Measurements from ENCODE around the gene MRPS6. TPM values are rescaled to one million over a fixed set of nuclear protein-coding genes. Genes with fewer than 3 reads are reported as not detected.

MRPS6 gene
- total RNA-seq, 1 donor from 2014 or later, result 18.8 TPM

DNA sequence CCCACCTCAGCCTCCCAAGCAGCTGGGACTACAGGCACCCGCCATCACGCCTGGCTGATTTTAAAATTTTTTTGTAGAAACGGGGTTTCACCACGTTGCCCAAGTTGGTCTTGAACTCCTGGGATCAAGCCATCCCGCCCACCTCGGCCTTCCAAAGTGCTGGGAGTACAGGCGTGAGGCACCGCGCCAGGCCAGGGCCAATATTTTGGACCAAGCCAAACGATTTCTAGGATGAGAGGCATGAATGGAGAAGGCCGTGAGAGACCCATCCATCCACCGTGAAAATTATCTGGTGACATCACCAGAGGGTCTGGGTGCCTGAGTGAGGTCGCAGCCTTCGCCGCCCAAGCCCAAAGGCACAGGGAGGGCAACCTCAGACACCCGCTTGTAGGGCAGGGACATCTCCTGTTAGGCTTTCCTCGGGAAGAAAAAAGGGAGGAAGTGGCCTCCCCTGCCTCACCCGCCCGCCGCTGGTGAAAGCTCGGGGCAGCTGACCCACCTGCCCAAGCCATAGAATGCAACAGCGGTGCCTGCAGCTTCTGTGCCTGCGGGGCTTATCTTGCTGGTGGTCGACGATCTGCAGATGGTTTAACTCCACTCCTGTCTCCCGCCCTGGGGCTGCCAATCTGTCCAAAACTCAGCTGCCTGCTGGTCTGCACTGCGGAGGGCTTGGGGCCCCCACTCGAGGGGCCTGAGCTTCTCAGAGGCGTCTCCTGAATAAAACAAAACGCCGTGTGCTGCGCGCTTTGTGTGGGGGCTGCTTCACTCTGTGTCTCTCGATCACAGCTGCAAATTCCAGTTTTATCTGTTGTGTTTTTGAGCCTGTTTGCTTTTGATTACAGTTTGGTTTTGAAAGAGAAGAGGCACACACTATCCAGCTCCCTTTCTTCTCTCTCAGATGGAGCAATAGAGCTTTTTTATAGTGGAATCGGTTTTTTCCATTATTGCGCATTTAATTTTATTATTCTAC lies 85.8 kb downstream of the MRPS6 start:
- H3K4me3 ChIP-seq (ENCODE audit: low read length in 3 of 3), result no peak overlapping the region
- H3K9me3 ChIP-seq (ENCODE audit: control insufficient read depth in 3 of 3, low read length in 3 of 3), result peaks cover 0 to 3% (median 0%) of the 10 kb centered on the region in 3 donors

DNA sequence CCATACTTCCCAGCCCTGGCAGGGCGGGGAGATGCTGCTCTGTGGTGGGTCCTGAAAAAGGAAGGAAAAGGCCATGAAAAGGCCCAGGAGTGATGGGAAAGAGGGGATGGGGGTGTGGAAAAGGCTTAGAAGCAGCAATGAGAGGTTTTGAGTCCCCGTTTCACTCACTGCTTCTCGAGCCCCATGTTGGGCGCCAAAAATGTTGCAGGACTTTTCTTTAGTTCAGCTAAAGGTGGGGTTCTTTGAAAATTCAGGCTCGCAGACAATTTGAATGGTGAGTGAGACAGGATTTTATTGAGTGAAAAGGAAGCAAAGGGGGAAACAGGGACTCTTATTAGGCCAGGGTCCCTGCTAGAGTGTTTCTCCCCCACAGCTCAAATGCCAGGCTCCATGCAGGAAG lies 93.1 kb downstream of the MRPS6 start:
- Histone ChIP-seq H3K27ac (ENCODE audit: low read depth, low read length) (no peak overlapping the region), H3K4me1 (ENCODE audit: control insufficient read depth in 3 of 3, insufficient read depth in 3 of 3, low read length in 3 of 3) (no peaks in the 10 kb centered on the region), H3K4me3 (ENCODE audit: low read length in 3 of 3) (peak overlapping the region in 2 of 3 donors; percentile 35 to 56), H3K36me3 (ENCODE audit: control insufficient read depth in 3 of 3, insufficient read depth in 3 of 3, low read length in 3 of 3) (peaks cover 0 to 7% (median 3%) of the 10 kb centered on the region in 3 donors), H3K9me3 (ENCODE audit: control insufficient read depth in 3 of 3, low read length in 3 of 3) (peaks cover 21 to 35% (median 29%) of the 10 kb centered on the region in 3 donors), H3K9ac (ENCODE audit: low read depth in 1 of 3, low read length in 3 of 3) (no peak overlapping the region), H3K27me3 (ENCODE audit: control insufficient read depth in 3 of 3, insufficient read depth in 3 of 3, low read length in 3 of 3) (no peaks in the 10 kb centered on the region)

More for the DNA sequence above, 85.8 kb downstream of the MRPS6 start:
- Histone ChIP-seq H3K27me3 (ENCODE audit: control insufficient read depth in 3 of 3, insufficient read depth in 3 of 3, low read length in 3 of 3) (no peaks in the 10 kb centered on the region), H3K36me3 (ENCODE audit: control insufficient read depth in 3 of 3, insufficient read depth in 3 of 3, low read length in 3 of 3) (no peaks in the 10 kb centered on the region), H3K27ac (ENCODE audit: low read depth, low read length) (no peak overlapping the region), H3K4me1 (ENCODE audit: control insufficient read depth in 3 of 3, insufficient read depth in 3 of 3, low read length in 3 of 3) (peaks cover 0 to 5% (median 4%) of the 10 kb centered on the region in 3 donors), H3K9ac (ENCODE audit: low read depth in 1 of 3, low read length in 3 of 3) (no peak overlapping the region)

DNA sequence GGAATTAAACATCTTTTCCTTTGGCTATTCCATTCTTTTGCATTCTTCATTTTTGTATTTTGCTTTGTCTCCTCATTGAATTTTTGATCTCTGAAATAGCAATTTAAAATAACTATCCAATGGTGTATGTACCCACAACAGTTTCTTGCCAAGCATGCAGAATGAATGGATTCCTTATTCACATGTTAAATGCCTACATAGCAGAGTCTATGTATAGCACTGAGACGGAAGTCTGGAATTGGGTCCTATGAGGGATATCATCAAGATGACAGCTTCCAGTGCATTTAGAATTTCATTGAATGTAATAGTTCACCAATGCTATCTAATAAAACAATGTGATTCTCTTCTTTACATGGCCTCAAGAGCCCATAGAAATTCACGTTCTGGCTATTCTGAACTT lies 97.5 kb downstream of the MRPS6 start:
- H3K36me3 ChIP-seq (ENCODE audit: control insufficient read depth in 3 of 3, insufficient read depth in 3 of 3, low read length in 3 of 3), result peaks cover 0 to 7% (median 3%) of the 10 kb centered on the region in 3 donors
- no peaks in the 10 kb centered on the region for H3K4me1 ChIP-seq (ENCODE audit: control insufficient read depth in 3 of 3, insufficient read depth in 3 of 3, low read length in 3 of 3)
- H3K27ac ChIP-seq (ENCODE audit: low read depth, low read length), result no peak overlapping the region
- H3K4me3 ChIP-seq (ENCODE audit: low read length in 3 of 3), result no peak overlapping the region
- peaks cover 17 to 27% (median 27%) of the 10 kb centered on the region in 3 donors for H3K9me3 ChIP-seq (ENCODE audit: control insufficient read depth in 3 of 3, low read length in 3 of 3)
- H3K27me3 ChIP-seq (ENCODE audit: control insufficient read depth in 3 of 3, insufficient read depth in 3 of 3, low read length in 3 of 3), result no peaks in the 10 kb centered on the region
- H3K9ac ChIP-seq (ENCODE audit: low read depth in 1 of 3, low read length in 3 of 3), result no peak overlapping the region

DNA sequence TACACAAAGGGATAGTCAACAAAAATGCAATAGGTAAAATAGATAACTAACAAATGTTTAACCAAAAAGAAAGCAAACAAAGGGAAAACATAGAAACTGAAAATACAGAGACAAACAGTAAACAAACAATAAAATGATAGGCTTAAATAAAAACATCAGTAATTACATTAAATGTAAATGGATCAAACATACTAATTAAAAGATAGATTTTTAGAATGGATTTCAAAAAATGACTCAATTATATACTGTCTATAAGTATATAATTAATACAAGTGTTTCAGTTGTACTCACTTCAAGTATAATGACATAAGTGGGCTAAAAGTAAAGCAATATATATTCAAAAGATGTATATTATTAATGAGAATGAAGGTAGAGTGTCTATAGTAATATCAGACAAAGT lies 101.1 kb downstream of the MRPS6 start:
- H3K9me3 ChIP-seq (ENCODE audit: control insufficient read depth in 3 of 3, low read length in 3 of 3), result peaks cover 0 to 7% (median 0%) of the 10 kb centered on the region in 3 donors
- H3K27me3 ChIP-seq (ENCODE audit: control insufficient read depth in 3 of 3, insufficient read depth in 3 of 3, low read length in 3 of 3), result no peaks in the 10 kb centered on the region
- no peaks in the 10 kb centered on the region for H3K4me1 ChIP-seq (ENCODE audit: control insufficient read depth in 3 of 3, insufficient read depth in 3 of 3, low read length in 3 of 3)
- H3K4me3 ChIP-seq (ENCODE audit: low read length in 3 of 3), result no peak overlapping the region
- no peaks in the 10 kb centered on the region for H3K36me3 ChIP-seq (ENCODE audit: control insufficient read depth in 3 of 3, insufficient read depth in 3 of 3, low read length in 3 of 3)
- no peak overlapping the region for H3K27ac ChIP-seq (ENCODE audit: low read depth, low read length)
- no peak overlapping the region for H3K9ac ChIP-seq (ENCODE audit: low read depth in 1 of 3, low read length in 3 of 3)

DNA sequence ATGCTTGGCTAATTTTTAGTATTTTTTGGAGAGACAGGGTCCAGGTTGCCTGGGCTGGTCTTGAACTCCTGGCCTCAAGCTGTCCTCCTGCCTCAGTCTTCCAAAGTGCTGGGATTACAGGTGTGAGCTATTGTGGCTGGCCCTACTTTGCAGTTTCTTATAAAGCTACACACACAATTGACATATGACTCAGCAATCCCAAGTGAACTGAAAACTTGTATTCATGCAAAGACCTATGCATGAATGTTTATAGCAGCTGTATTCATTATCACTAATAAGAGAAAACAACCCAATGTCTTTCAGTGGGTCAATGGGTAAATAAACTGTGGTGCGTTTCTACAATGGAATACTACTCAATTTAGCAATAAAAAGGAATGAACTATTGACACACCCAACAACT lies 103.1 kb downstream of the MRPS6 start:
- peaks cover under 1 to 4% (median 2%) of the 10 kb centered on the region in 3 donors for H3K4me1 ChIP-seq (ENCODE audit: control insufficient read depth in 3 of 3, insufficient read depth in 3 of 3, low read length in 3 of 3)
- H3K9me3 ChIP-seq (ENCODE audit: control insufficient read depth in 3 of 3, low read length in 3 of 3), result peaks cover 0 to 4% (median 0%) of the 10 kb centered on the region in 3 donors
- no peak overlapping the region for H3K4me3 ChIP-seq (ENCODE audit: low read length in 3 of 3)
- H3K36me3 ChIP-seq (ENCODE audit: control insufficient read depth in 3 of 3, insufficient read depth in 3 of 3, low read length in 3 of 3), result no peaks in the 10 kb centered on the region
- H3K9ac ChIP-seq (ENCODE audit: low read depth in 1 of 3, low read length in 3 of 3), result no peak overlapping the region
- no peak overlapping the region for H3K27ac ChIP-seq (ENCODE audit: low read depth, low read length)
- H3K27me3 ChIP-seq (ENCODE audit: control insufficient read depth in 3 of 3, insufficient read depth in 3 of 3, low read length in 3 of 3), result no peaks in the 10 kb centered on the region

DNA sequence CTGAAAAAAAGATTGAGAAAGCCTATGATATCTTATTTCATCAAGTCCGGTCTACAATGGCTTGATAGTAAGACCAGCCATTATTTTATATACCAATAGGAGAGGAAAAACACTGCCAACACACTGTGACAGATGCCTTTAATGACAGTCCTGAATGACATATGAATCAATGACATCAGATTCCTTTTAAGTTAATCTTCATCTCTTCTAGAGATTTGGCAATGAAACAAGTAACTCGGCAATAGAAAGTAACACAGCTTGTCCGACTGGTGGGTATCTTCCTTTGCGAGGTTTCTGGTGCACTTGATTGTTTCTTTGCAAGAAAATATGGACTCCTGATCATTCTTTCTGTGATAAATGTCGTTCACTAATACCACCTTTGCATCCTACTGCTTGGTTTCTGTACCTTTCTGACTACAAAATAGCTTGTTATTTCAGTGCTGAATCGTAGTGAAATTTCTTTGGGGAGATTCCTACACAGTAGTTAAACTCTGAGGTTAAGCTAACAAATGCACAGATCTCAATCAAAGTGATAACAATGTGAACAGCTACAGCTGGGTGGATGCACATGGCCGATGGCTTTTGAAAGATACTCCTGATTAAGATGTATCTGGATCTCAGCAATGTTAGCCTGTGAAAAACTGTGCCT lies 104.7 kb downstream of the MRPS6 start:
- Histone ChIP-seq H3K4me1 (ENCODE audit: control insufficient read depth in 3 of 3, insufficient read depth in 3 of 3, low read length in 3 of 3) (peaks cover 2 to 10% (median 6%) of the 10 kb centered on the region in 3 donors), H3K36me3 (ENCODE audit: control insufficient read depth in 3 of 3, insufficient read depth in 3 of 3, low read length in 3 of 3) (peaks cover 0 to 4% (median 3%) of the 10 kb centered on the region in 3 donors), H3K4me3 (ENCODE audit: low read length in 3 of 3) (no peak overlapping the region), H3K27me3 (ENCODE audit: control insufficient read depth in 3 of 3, insufficient read depth in 3 of 3, low read length in 3 of 3) (no peaks in the 10 kb centered on the region), H3K27ac (ENCODE audit: low read depth, low read length) (no peak overlapping the region), H3K9me3 (ENCODE audit: control insufficient read depth in 3 of 3, low read length in 3 of 3) (no peaks in the 10 kb centered on the region), H3K9ac (ENCODE audit: low read depth in 1 of 3, low read length in 3 of 3) (no peak overlapping the region)

DNA sequence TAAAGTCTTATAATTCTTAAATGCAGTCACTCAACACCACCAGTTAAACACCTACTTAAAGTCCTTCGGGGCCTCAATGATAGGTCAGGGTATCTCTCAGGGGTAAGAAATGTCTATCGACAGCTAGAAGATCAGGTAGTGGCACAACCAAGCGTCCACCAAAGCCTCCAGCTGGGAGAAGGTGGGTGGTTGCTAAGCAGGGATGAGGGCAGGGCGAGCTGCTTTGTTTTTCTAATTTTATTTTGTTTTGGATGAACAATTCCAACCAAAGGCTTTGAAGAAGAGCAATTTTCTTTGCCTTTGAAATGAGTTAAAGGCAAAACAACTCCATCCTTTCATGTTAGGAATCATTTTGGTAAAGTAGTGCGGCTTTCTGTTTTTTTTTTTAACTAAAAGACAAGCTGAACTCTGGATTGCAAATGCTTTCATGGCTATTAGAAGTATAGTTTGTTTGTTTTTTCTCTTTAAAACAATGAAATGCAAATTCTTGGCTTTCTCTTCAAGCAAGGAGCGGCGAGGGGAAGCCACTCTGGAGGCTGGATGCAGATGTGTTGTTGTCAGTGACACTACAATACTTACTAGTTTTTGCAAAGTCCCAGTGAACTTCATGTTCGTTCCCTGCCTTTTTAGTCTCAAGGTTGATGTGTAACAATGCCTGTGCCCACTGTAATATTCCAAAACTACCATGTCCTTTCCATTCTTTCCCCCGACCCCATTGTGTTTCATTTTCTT lies 106.0 kb downstream of the MRPS6 start:
- Histone ChIP-seq H3K27me3 (ENCODE audit: control insufficient read depth in 3 of 3, insufficient read depth in 3 of 3, low read length in 3 of 3) (no peaks in the 10 kb centered on the region), H3K4me1 (ENCODE audit: control insufficient read depth in 3 of 3, insufficient read depth in 3 of 3, low read length in 3 of 3) (peaks cover 4 to 23% (median 14%) of the 10 kb centered on the region in 3 donors), H3K36me3 (ENCODE audit: control insufficient read depth in 3 of 3, insufficient read depth in 3 of 3, low read length in 3 of 3) (peaks cover 0 to 5% (median 3%) of the 10 kb centered on the region in 3 donors), H3K9ac (ENCODE audit: low read depth in 1 of 3, low read length in 3 of 3) (no peak overlapping the region), H3K27ac (ENCODE audit: low read depth, low read length) (no peak overlapping the region), H3K9me3 (ENCODE audit: control insufficient read depth in 3 of 3, low read length in 3 of 3) (no peaks in the 10 kb centered on the region), H3K4me3 (ENCODE audit: low read length in 3 of 3) (no peak overlapping the region)

DNA sequence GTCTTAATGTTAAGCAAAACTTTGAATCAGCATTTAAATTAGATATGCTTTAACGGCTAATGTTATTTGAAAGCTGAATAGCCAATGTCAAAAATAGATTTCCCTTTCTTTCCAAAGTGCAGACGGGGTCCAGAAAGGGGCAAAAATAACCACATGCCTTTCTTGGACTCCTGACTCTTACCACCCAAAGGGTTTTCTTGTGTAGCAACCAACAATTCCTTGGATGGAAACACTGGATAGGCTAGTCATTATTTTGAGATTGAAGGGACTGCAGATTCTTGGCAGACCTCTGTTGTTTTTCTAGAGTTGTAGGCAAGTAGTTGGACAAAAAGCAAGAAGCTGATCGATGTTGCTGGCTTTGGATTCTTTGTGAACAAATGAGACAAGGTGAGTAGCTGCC lies 107.0 kb downstream of the MRPS6 start:
- Histone ChIP-seq H3K4me3 (ENCODE audit: low read length in 3 of 3) (peak overlapping the region; percentile 29 to 74 (median 68)), H3K36me3 (ENCODE audit: control insufficient read depth in 3 of 3, insufficient read depth in 3 of 3, low read length in 3 of 3) (peaks cover 0 to 5% (median 3%) of the 10 kb centered on the region in 3 donors), H3K27me3 (ENCODE audit: control insufficient read depth in 3 of 3, insufficient read depth in 3 of 3, low read length in 3 of 3) (no peaks in the 10 kb centered on the region), H3K9ac (ENCODE audit: low read depth in 1 of 3, low read length in 3 of 3) (peak overlapping the region; percentile 14 to 63 (median 34)), H3K27ac (ENCODE audit: low read depth, low read length) (peak overlapping the region; percentile 39), H3K4me1 (ENCODE audit: control insufficient read depth in 3 of 3, insufficient read depth in 3 of 3, low read length in 3 of 3) (peaks cover 4 to 24% (median 14%) of the 10 kb centered on the region in 3 donors), H3K9me3 (ENCODE audit: control insufficient read depth in 3 of 3, low read length in 3 of 3) (no peaks in the 10 kb centered on the region)

DNA sequence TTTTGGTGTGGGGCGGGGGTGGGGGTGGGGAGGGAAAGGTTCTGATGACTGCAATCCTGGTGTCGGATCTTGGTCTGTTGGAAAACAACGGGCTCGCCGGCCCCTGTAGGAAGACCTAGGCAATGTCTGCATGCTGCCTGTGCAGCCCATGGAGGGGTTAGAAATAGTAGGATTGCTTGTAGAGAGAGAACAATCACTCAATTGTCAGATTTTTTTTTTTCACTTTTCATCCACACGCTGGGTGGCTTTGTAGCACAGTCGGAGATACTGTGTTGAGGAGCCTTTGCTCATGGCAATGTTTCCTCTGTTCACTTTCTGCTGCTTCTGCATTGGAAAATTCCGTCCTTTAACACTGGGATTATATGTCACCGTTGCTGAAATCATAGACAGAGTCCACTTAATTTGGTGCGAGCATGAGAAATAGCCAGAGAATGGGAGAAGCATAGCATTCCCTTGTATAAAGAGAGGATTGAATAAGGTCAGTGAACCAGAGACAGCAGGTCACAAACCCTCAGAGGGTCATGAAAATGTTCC lies 107.5 kb downstream of the MRPS6 start:
- H3K4me1 ChIP-seq (ENCODE audit: control insufficient read depth in 3 of 3, insufficient read depth in 3 of 3, low read length in 3 of 3), result peaks cover 4 to 24% (median 14%) of the 10 kb centered on the region in 3 donors
- peaks cover 0 to 5% (median 3%) of the 10 kb centered on the region in 3 donors for H3K36me3 ChIP-seq (ENCODE audit: control insufficient read depth in 3 of 3, insufficient read depth in 3 of 3, low read length in 3 of 3)
- H3K9ac ChIP-seq (ENCODE audit: low read depth in 1 of 3, low read length in 3 of 3), result peak overlapping the region; percentile 35 to 69 (median 63)
- H3K9me3 ChIP-seq (ENCODE audit: control insufficient read depth in 3 of 3, low read length in 3 of 3), result no peaks in the 10 kb centered on the region
- H3K27me3 ChIP-seq (ENCODE audit: control insufficient read depth in 3 of 3, insufficient read depth in 3 of 3, low read length in 3 of 3), result no peaks in the 10 kb centered on the region
- peak overlapping the region; percentile 29 to 72 (median 68) for H3K4me3 ChIP-seq (ENCODE audit: low read length in 3 of 3)
- H3K27ac ChIP-seq (ENCODE audit: low read depth, low read length), result peak overlapping the region; percentile 39
